Measurements from ENCODE around the gene RPL38.

Gene RPL38

GRCh38 chr17:74199306-74200092 is 4.0 kb upstream of the RPL38 start:
- 0 out of 3 replicates have a peak, but pooled peaks have one; percentile 20 for ATAC-seq (ENCODE audit: insufficient read depth, low read depth)
- Histone ChIP-seq H3K4me2 (ENCODE audit: insufficient read depth, low read length) (no peak overlapping the region), H3K4me3 (ENCODE audit: low read depth in 1 of 2, low read length in 2 of 2) (no peak overlapping the region), H3K27ac (ENCODE audit: low read length) (no peak overlapping the region), H3K9me3 (ENCODE audit: insufficient read depth, low read length, severe bottlenecking) (no peaks in the 10 kb centered on the region), H3K4me1 (ENCODE audit: insufficient read depth, low read length) (peaks cover 9% of the 10 kb centered on the region), H4K20me1 (ENCODE audit: insufficient read depth, low read length) (peaks cover 10% of the 10 kb centered on the region), H3K27me3 (ENCODE audit: insufficient read depth, low read length, poor library complexity) (peaks cover 26% of the 10 kb centered on the region), H3K79me2 (ENCODE audit: insufficient read depth, low read length) (peaks cover 11% of the 10 kb centered on the region), H3K9ac (ENCODE audit: low read depth, low read length) (no peak overlapping the region), H2AFZ (ENCODE audit: low read depth, low read length) (no peak overlapping the region), H3K36me3 (ENCODE audit: insufficient read depth, low read length) (peaks cover 10% of the 10 kb centered on the region)
- TF ChIP-seq, protein P1, sequence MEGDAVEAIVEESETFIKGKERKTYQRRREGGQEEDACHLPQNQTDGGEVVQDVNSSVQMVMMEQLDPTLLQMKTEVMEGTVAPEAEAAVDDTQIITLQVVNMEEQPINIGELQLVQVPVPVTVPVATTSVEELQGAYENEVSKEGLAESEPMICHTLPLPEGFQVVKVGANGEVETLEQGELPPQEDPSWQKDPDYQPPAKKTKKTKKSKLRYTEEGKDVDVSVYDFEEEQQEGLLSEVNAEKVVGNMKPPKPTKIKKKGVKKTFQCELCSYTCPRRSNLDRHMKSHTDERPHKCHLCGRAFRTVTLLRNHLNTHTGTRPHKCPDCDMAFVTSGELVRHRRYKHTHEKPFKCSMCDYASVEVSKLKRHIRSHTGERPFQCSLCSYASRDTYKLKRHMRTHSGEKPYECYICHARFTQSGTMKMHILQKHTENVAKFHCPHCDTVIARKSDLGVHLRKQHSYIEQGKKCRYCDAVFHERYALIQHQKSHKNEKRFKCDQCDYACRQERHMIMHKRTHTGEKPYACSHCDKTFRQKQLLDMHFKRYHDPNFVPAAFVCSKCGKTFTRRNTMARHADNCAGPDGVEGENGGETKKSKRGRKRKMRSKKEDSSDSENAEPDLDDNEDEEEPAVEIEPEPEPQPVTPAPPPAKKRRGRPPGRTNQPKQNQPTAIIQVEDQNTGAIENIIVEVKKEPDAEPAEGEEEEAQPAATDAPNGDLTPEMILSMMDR (IDR thresholded peaks at IDR 0.05; ENCODE audit: borderline replicate concordance, extremely low read depth, low read length, poor library complexity, severe bottlenecking) = peak; percentile 58
- TF ChIP-seq EZH2 (IDR thresholded peaks at IDR 0.05; ENCODE audit: borderline replicate concordance, low read depth, low read length, severe bottlenecking) = no peak
- DNase-seq = peak; percentile 32

- H3K4me1 ChIP-seq (ENCODE audit: insufficient read depth, low read length) = peaks cover 15% of the 10 kb centered on the region
- no peak overlapping the region for H3K9ac ChIP-seq (ENCODE audit: low read depth, low read length)
- H4K20me1 ChIP-seq (ENCODE audit: insufficient read depth, low read length) = peaks cover 16% of the 10 kb centered on the region
- no peak overlapping the region for H3K4me3 ChIP-seq (ENCODE audit: low read depth in 1 of 2, low read length in 2 of 2)
- H3K36me3 ChIP-seq (ENCODE audit: insufficient read depth, low read length) = peaks cover 16% of the 10 kb centered on the region
- no peak overlapping the region for H2AFZ ChIP-seq (ENCODE audit: low read depth, low read length)
- H3K27me3 ChIP-seq (ENCODE audit: insufficient read depth, low read length, poor library complexity) = peaks cover 20% of the 10 kb centered on the region
- H3K27ac ChIP-seq (ENCODE audit: low read length) = no peak overlapping the region
- H3K9me3 ChIP-seq (ENCODE audit: insufficient read depth, low read length, severe bottlenecking) = no peaks in the 10 kb centered on the region
- H3K79me2 ChIP-seq (ENCODE audit: insufficient read depth, low read length) = peaks cover 17% of the 10 kb centered on the region
- TF ChIP-seq EZH2 (IDR thresholded peaks at IDR 0.05; ENCODE audit: borderline replicate concordance, low read depth, low read length, severe bottlenecking) = no peak
- TF ChIP-seq, protein P1 (IDR thresholded peaks at IDR 0.05; ENCODE audit: borderline replicate concordance, extremely low read depth, low read length, poor library complexity, severe bottlenecking) = no peak
- DNase-seq = no peak
- H3K4me2 ChIP-seq (ENCODE audit: insufficient read depth, low read length) = no peak overlapping the region
- ATAC-seq (ENCODE audit: insufficient read depth, low read depth) = no peak
Measured at GRCh38 chr17:74200112-74200511, 3.4 kb upstream of the RPL38 start.

GRCh38 chr17:74201250-74201649 is 2.2 kb upstream of the RPL38 start:
- DNase-seq (no peak), ATAC-seq (ENCODE audit: insufficient read depth, low read depth) (no peak)
- Histone ChIP-seq H3K27ac (ENCODE audit: low read length) (no peak overlapping the region), H3K9me3 (ENCODE audit: insufficient read depth, low read length, severe bottlenecking) (no peaks in the 10 kb centered on the region), H3K4me2 (ENCODE audit: insufficient read depth, low read length) (no peak overlapping the region), H3K4me1 (ENCODE audit: insufficient read depth, low read length) (peaks cover 27% of the 10 kb centered on the region), H3K79me2 (ENCODE audit: insufficient read depth, low read length) (peaks cover 28% of the 10 kb centered on the region), H2AFZ (ENCODE audit: low read depth, low read length) (no peak overlapping the region), H3K4me3 (ENCODE audit: low read depth in 1 of 2, low read length in 2 of 2) (no peak overlapping the region), H3K36me3 (ENCODE audit: insufficient read depth, low read length) (peaks cover 27% of the 10 kb centered on the region), H3K9ac (ENCODE audit: low read depth, low read length) (no peak overlapping the region), H4K20me1 (ENCODE audit: insufficient read depth, low read length) (peaks cover 27% of the 10 kb centered on the region), H3K27me3 (ENCODE audit: insufficient read depth, low read length, poor library complexity) (peaks cover 12% of the 10 kb centered on the region)
- no peak for TF ChIP-seq EZH2 (IDR thresholded peaks at IDR 0.05; ENCODE audit: borderline replicate concordance, low read depth, low read length, severe bottlenecking)
- TF ChIP-seq, protein P1 (IDR thresholded peaks at IDR 0.05; ENCODE audit: borderline replicate concordance, extremely low read depth, low read length, poor library complexity, severe bottlenecking) = no peak
